NK-92 (cell line): Measurements from ENCODE around the gene CHD9NB.
"Not testable (repeated sequence)": the region's sequence is repeated elsewhere in the genome, so short reads cannot be mapped to it uniquely, and the experiment has no call there.

ENCODE experiments used
- DNase-seq: peaks from one replicate; lab custom pipeline; 2025; ENCODE audit not compliant: unreplicated experiment; lab: John Stamatoyannopoulos, UW

Gene CHD9NB

DNA sequence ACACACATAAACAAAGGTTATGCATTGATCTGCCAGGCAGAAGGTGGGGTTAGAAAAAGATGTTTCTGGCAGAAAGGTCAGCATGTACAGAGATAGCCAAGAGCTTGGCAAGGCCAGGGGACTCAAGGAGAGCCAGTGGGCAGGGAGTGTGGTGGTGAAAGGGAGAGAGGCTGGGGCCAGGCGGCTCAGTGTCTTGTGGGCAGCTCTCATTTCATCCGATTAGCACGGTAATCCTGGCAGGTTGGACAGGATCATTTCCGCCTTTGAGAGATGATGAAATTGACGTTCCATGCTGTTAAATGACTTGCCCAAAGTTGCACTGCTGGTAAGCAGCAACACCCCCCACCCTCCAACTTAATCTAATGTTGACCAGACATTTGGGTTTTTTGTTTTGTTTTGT is 5.7 kb upstream of the CHD9NB start:
- DNase-seq: no peak

DNA sequence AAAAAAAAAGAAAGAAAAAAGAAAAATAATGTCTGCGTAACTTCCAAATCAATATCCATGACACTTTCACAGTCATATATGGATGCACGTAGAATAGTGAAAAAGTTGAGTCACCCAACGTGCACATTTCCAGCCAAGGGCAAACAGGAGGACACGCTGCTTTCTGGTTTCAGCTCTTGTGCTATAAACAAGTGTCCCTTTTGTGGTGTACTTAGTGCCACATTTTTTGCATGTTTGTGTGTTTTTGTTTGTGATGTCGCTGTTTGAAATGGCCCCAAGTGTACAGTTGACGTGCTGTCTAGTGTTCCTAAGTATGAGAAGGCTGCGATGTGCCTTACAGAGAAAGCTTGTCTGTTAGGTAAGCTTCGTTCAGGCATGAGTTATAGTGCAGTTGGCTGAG is 5.0 kb upstream of the CHD9NB start:
- DNase-seq: no peak

DNA sequence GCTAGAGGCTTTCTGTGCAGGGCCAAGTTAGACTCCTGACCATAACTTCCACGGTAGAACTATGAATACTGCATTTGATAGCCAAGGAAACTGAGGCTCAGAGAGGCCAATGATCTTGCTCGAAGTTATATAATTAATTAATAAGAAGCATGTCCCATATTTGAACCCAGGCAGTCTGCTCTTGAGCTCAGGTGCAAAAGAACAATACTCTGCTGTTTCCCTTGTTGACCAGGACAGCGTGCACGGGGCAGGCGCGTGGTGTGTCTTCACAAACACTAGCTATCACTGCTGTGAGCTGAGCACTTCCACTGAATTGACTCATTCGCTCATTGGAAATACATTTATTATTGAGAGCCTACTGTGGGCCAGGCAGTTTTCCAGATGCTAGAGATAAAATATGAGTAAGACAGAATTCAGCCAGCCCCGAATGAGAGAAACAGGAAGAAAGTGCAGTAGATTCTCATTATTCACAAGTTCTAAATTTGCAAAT is 3.7 kb upstream of the CHD9NB start:
- no peak for DNase-seq

- DNase-seq: no peak
These were observed 3.1 kb upstream of the CHD9NB start for GRCh38 chr16:53055541-53056391.

GRCh38 chr16:53054670-53055485 is 2.2 kb upstream of the CHD9NB start, which contains the start of gene CHD9:
Gene CHD9 (plus strand): TSS chr16:53054991. CDS start chr16:53156090, 101,099 bp downstream.
- no peak for DNase-seq

DNA sequence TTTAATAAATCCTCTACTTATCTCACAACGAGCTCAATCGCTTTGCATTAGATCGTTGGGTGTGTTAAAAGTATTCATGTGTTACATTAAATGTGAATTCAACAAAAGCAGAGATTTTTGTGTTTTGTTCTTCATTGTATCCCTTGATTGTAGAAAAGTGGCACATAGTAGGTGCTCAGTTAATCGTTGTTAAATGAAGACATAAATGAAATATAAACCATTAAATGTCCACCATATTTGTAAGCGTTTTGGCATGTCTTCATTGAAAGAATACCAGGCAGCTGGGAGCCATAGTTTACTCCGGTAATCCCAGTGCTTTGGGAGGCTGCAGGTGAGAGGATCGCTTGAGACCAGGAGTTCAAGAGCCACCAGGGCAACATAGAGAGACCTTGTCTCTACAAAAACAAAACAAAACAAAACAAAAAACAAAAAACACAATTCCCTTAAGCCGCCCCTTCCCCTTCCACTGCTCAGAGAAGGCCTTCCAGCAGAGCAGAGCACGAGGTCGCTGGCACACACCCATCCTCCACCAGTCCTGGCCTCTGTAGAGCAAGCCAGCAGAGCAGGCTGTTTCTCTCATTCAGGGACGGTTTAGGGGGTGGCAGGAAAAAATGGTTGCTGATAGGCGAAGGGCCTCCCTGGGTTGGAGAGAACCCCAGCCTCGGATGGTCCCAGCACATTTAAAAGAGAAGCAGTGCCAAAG is 1.4 kb upstream of the CHD9NB start:
- DNase-seq: no peak

GRCh38 chr16:53051255-53051654 is 1.4 kb downstream of the CHD9NB start:
- DNase-seq: not testable (repeated sequence)

DNA sequence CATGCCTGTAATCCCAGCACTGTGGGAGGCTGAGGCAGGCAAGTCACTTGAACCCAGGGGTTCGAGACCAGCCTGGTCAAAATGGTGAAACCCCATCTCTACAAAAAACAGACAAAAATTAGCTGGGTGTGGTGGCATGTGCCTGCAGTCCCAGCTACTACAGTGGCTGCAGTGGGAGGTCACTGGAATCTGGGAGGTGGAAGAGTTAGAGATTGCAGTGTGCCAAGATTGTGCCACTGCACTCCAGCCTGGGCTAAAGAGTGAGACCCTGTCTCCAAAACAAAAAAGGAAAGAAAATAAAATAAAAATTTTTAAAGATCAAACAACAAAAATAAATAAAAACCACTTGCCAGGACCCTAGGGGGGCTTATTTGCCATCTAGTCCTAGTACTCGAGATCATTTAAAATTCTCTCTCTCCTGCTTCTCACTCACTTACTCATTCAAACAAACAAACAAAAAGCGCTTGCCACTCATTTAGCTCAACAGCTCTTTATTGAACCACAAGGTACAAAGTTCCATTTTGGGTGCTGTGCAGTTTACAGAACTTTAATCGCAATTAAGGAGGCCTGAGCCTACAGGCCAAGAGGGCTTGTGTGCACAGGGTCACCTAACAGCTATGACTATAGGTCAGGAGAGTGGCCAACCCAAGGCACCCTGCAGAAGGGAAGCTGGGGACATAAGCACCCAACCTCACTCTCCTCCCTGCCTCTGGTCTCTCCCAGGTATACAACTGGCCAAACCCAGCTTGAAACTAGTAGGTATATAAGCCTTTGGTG is 4.4 kb downstream of the CHD9NB start:
- DNase-seq: no peak

GRCh38 chr16:53047515-53047914 is 5.2 kb downstream of the CHD9NB start:
- not testable (repeated sequence) for DNase-seq

- no peak for DNase-seq
These were observed 7.1 kb downstream of the CHD9NB start for GRCh38 chr16:53045341-53046220.

DNA sequence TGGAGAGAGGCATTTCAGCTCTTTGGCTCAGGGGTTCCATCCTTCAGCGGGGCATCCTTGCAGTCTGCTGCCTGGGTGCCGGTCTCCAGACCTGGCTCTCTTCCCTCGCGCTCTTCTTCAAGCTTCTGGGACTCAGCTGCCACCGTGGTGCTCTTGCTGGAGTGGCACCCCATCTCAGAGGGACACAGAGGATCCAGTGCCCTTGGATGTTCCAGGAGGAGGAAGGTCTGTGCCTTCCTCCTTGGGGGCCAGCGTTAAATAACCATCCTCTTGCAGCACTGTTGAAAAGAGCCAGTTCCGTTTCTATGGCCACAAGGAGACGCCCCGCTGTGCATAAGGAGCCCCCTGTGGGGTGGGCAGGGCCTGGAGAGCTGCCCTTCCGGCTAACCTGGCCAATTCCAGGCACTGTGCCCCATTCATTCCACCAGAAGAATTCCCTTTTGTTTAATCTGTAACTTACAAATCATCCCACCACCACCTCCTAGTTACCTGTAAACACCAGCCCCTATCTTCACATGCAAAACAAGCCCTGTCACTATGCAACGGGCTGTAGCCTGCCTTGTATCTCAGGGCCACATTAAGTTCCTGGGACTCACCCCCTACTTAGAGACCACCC is 8.6 kb downstream of the CHD9NB start:
- DNase-seq: no peak

DNA sequence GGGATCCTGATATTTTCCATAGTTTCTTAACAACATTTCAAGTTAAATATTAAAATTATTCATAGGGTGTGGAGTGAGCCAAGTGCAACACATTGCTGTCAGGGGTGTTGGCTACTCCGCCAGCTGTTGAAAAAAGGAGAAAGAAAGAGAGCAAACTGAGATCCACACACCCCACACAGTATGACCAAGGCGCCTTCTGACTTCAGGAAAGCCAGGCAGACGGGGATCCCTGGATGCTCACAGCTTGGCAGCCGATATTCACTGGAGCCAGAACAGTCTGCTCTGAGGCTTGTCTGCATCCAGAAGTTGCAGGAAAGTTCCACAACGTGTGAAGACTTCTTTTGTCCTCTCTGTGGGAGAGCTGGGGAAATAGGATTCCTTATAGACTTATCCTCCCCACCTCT is 9.3 kb downstream of the CHD9NB start:
- DNase-seq: no peak

DNA sequence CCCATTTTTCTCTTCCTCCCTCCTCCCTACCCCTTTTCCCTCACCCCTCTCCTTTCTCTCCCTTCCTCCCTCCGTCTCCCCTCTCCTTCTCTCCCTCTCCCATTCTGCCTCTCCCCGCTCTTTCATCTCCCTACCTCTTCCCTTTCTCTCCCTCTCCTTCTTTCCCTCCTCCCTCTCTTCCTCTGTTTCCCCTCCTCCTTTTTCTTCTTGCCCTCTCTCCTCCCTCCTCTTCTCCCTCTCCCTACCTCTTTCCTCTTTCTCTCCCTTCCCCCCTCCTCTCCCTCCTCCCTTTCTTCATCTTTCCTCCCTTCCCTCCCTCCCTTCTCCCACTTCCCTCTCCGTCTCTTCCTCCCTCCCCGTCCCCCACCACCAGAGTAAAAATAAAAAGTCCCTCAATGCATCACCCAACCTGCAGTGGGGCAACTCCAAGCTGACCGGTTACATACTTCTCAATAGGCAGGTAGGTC is 10.4 kb downstream of the CHD9NB start:
- DNase-seq: no peak

GRCh38 chr16:53041320-53042051 is 11.2 kb downstream of the CHD9NB start:
- no peak for DNase-seq

DNA sequence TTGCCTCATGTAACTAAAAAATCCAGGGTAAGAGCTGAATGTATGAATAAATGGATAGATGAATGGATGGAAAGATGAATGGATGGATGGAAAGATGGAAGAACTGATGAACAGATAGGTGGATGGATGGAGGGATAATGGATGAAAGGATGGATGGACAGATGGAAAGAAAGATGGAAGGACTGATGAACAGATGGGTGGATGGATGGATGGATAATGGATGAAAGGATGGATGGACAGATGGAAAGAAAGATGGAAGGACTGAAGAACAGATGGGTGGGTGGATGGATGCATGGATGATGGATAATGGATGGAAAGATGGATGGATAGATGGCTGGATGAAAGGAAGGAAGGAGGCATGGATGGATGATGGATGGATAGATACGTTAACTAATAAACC is 11.9 kb downstream of the CHD9NB start:
- no peak for DNase-seq

GRCh38 chr16:53036711-53037110 is 16.0 kb downstream of the CHD9NB start:
- not testable (repeated sequence) for DNase-seq

- no peak for DNase-seq
These were observed 16.6 kb downstream of the CHD9NB start for GRCh38 chr16:53036066-53036465.
